Activated CD4-positive, alpha-beta T cell treated with anti-CD3 and anti-CD28 coated beads, Interleukin-2, amount 10 ng/mL, durations not matched to agents 24 days and 14 days (primary cell): Measurements from ENCODE around the gene C7orf25. TPM values are rescaled to one million over a fixed set of nuclear protein-coding genes. Genes with fewer than 3 reads are reported as not detected.

Experiments
- DNase-seq: peaks from one replicate; pipeline ENCODE4 v3.0.0; 2022
- H3K27ac Mint-ChIP-seq: one replicate; pipeline ENCODE4 v1.8.0; 2022; ENCODE audit warnings: mild to moderate bottlenecking, mixed read lengths
- H3K27me3 Mint-ChIP-seq: one replicate; pipeline ENCODE4 v1.8.0; 2022; ENCODE audit warnings: mixed read lengths
- H3K36me3 Mint-ChIP-seq: one replicate; pipeline ENCODE4 v1.8.0; 2022; ENCODE audit warnings: low read depth, mild to moderate bottlenecking, mixed read lengths
- H3K4me1 Mint-ChIP-seq: one replicate; pipeline ENCODE4 v1.8.0; 2021; ENCODE audit warnings: mixed read lengths
- H3K4me3 Mint-ChIP-seq: one replicate; pipeline ENCODE4 v1.8.0; 2022; ENCODE audit warnings: mild to moderate bottlenecking, moderate library complexity, mixed read lengths
- H3K9me3 Mint-ChIP-seq: one replicate; pipeline ENCODE4 v1.8.0; 2021; ENCODE audit warnings: mixed read lengths
- intact Hi-C: fragments of 100-400 bp; cut with micrococcal nuclease; formaldehyde crosslinking; loops from one replicate; pipeline ENCODE4 v1.15.1; 2023
- total RNA-seq: library from RNA; stranded (reverse); gene quantifications from 2 replicates; pipeline ENCODE4 v1.2.3, GENCODE V29; 2022

C7orf25 gene
- total RNA-seq, 1 donor from 2014 or later = 2.1 TPM

DNA sequence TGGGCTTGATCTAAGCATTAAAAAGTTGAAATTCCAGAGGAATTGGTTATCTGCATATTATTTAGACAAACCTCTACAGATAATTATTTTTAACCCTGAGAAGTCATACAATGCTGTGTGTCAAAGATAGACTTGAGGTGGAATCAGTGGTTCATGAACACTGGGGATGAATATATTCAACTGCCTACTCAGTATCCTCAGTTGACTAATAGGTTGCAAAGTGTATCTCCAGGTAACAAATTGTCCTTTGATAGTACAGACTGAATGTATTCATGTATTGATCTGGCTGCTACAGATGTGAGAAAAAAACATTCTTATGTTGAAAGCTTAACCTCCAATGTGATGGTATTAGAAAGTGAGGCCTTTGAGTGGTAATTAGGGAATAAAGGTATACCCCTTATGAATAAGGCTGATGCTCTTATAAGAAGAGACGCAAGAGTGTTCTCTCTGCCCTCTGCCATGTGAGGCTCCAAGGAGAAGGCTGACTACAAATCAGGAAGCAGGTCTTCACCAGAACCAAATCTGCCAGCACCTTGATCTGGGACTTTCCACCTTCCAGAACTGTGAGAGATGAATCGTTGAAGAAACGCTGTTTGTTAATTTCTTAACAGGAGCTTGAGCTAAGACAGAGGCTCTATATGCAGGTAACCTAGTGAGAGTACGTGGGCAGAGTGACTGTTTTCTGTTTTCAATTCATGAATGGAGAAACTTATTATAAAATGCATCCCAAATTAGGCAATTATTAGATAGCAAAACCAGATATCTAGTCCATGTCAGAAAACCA, 27.8 kb upstream of the C7orf25 start:
- Mint-ChIP-seq H3K9me3 (no peaks in the 10 kb centered on the region), H3K4me3 (peak overlapping the region; percentile 18), H3K27me3 (no peaks in the 10 kb centered on the region), H3K27ac (peak overlapping the region; percentile 63), H3K4me1 (peaks cover 28% of the 10 kb centered on the region), H3K36me3 (peaks cover 41% of the 10 kb centered on the region)
- DNase-seq = no peak
- intact Hi-C loops = loop anchor here (1.0 to 10.0 kb wide), 7 partner anchors 7 to 1055 kb away; partner anchors contain the start of genes COA1, MRPL32 and PSMA2

DNA sequence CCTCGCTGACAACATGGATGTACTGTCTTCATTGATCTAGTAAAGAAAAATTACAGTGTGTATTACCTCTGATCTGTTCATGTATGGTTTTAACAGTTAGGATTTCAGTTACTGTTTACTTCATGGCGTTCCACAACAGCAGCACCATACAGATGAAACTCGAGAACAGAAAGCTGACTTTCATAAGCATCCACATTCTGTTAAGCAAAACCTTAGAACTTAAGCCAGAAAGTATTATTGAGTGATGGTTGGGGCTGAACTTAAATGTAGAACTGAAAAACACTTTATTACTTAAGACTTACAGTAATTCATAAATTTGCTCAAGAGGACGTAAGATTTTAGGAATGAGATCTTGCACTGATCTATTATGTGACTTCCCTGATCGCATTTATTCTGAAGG, 24.0 kb upstream of the C7orf25 start:
- no peaks in the 10 kb centered on the region for H3K9me3 Mint-ChIP-seq
- peaks cover 56% of the 10 kb centered on the region for H3K36me3 Mint-ChIP-seq
- H3K4me3 Mint-ChIP-seq = no peak overlapping the region
- intact Hi-C loops = loop anchor here (10.0 kb wide), 1 partner anchor 1051 kb away; no protein-coding TSS in a partner anchor
- no peaks in the 10 kb centered on the region for H3K27me3 Mint-ChIP-seq
- no peak overlapping the region for H3K27ac Mint-ChIP-seq
- H3K4me1 Mint-ChIP-seq = peaks cover 38% of the 10 kb centered on the region
- no peak for DNase-seq

DNA sequence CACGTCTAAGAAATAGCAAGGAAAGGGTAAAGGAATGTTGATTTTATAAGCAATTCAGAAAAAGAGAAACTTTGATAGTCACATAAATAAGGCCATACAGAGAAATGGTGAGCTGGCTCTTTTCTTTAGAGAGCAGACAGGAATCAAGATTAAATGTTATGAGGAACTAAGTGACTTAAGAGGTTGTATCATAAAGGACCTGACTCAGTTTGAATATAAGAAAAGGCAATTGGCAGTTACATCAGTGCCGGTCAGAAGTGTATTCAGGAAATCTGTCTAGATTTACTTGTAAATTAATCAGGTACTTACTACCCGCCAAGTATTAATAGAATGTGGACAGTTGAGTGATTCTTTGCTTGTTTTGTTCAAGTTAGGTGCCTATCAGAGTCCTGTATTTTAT, 22.4 kb upstream of the C7orf25 start:
- H3K27me3 Mint-ChIP-seq = no peaks in the 10 kb centered on the region
- peaks cover 52% of the 10 kb centered on the region for H3K36me3 Mint-ChIP-seq
- no peaks in the 10 kb centered on the region for H3K9me3 Mint-ChIP-seq
- intact Hi-C loops = loop anchor here (5.0 to 10.0 kb wide), 2 partner anchors 648 to 1049 kb away; partner anchors contain the start of gene STK17A
- no peak overlapping the region for H3K27ac Mint-ChIP-seq
- peaks cover 39% of the 10 kb centered on the region for H3K4me1 Mint-ChIP-seq
- DNase-seq = no peak
- peak overlapping the region; percentile 97 for H3K4me3 Mint-ChIP-seq

DNA sequence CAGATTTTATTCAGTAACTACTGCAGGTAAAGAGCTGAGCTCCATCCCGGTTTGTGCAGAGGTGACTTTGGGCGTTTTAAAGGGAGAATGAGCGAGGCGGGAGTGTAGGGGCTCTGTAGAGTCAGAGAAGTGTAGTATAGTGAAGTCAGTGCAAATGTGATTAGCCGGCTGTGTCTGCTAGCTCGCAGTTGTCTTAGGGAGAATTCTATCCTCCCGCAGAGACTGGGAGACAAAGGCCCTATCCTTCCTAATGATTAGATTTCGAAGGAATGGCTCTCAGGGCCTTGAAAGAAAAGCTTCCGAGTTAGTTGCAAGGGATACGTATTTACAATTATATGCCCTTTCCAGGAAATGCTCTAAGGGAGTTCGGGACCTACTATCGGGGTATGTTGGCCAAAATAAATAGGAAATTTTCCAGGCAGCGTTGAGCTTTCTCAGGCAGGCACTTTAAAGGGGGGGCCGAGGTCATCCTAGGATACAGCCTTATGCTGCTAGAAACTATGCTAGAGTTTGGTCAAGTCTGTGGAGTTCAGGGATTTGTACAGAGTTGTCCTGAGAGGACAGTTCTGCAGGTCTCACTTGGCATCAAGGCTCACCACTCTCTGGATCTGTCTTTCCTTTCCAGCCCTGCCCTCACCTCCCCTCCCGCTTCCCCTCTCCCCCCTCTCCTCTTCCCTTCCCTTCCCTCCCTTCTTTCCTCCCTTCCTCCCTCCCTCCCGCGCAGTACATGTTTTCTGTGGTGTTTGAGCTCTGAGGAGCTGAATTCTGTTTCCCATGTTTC, 21.1 kb upstream of the C7orf25 start:
- Mint-ChIP-seq H3K36me3 (peaks cover 49% of the 10 kb centered on the region), H3K9me3 (no peaks in the 10 kb centered on the region), H3K27me3 (no peaks in the 10 kb centered on the region), H3K4me3 (peak overlapping the region; percentile 97), H3K4me1 (peaks cover 48% of the 10 kb centered on the region), H3K27ac (peak overlapping the region; percentile 99)
- DNase-seq = peak; percentile 68
- intact Hi-C loops = loop anchor here (1.0 to 10.0 kb wide), 5 partner anchors 7 to 1048 kb away; partner anchors contain the start of genes C7orf25 and STK17A

DNA sequence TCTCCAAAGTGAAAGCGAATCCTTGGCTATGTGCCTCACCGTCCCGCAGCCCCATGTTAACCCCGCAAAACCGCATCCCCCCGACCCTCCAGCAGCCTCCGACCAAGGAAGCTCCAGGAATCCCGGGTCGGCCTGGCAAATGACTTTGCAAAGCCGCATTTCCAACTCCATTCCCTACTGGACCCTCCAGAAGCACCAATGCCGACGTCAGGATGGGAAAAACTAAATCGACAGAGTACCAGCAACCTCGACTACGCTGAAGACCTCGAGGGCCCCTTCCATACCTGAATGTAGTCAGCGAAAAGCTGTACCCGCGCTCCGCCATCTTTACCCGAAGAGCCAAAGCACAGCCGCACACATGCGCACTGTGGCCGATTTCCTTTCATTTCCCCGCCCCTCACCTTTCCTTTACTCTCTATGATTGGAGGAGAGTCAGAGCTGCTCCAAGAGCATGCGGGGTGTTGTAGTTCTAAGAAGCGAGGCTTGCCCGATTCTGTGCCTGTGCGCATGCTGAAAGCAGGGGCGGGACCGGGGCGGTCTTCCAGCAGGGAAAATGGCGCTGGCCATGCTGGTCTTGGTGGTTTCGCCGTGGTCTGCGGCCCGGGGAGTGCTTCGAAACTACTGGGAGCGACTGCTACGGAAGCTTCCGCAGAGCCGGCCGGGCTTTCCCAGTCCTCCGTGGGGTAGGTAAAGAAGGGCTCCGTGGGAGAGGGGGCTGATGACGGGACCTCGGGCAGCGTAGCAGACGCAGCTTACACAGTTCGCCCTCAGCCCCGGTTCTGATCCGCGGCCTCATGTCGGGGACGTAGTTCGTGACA, 20.2 kb upstream of the C7orf25 start, which contains the start of the genes MRPL32 and PSMA2:
Gene MRPL32 (plus strand): TSS at position 543 of the 818 bp plus-strand sequence. CDS start 11 bp downstream, at position 554.
Gene PSMA2 (minus strand): TSS at position 341 of the 818 bp plus-strand sequence. CDS start 16 bp downstream, at position 325.
- peaks cover 47% of the 10 kb centered on the region for H3K36me3 Mint-ChIP-seq
- H3K9me3 Mint-ChIP-seq = no peaks in the 10 kb centered on the region

DNA sequence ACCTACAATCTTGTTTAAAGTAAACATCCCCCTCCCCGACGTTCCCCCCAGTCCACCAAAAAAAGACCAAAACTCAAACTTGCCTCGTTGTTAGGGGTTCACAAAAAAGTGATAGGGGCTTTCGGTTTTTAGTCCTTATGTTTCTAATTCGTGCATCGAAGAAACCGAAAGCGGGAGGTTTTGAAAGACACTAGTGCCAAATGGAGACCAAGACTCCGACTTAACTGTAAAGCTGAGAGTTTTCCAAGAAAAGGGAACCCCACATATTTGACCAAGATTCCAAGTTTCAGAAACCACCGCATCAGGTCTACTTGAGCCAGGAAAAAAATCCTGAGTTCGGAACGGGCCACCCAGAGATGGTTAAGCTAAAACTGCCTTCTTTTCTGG, 19.6 kb upstream of the C7orf25 start:
- Mint-ChIP-seq H3K4me3 (peak overlapping the region; percentile 97), H3K27me3 (no peaks in the 10 kb centered on the region), H3K36me3 (peaks cover 50% of the 10 kb centered on the region), H3K27ac (peak overlapping the region; percentile 99), H3K4me1 (peaks cover 50% of the 10 kb centered on the region), H3K9me3 (no peaks in the 10 kb centered on the region)
- DNase-seq = peak; percentile 85
- intact Hi-C loops = loop anchor here (5.0 to 10.0 kb wide), 2 partner anchors 651 to 1047 kb away; partner anchors contain the start of gene STK17A

More for the DNA sequence above, 20.2 kb upstream of the C7orf25 start, which contains the start of the genes MRPL32 and PSMA2:
- Mint-ChIP-seq H3K4me1 (peaks cover 53% of the 10 kb centered on the region), H3K27ac (peak within 1 kb of the TSS; percentile 99), H3K4me3 (peak within 1 kb of the TSS; percentile 97), H3K27me3 (no peaks in the 10 kb centered on the region)
- intact Hi-C loops = loop anchor here (1.0 to 10.0 kb wide), 5 partner anchors 8 to 1047 kb away; partner anchors contain the start of genes C7orf25 and STK17A
- peak; percentile 99 for DNase-seq

DNA sequence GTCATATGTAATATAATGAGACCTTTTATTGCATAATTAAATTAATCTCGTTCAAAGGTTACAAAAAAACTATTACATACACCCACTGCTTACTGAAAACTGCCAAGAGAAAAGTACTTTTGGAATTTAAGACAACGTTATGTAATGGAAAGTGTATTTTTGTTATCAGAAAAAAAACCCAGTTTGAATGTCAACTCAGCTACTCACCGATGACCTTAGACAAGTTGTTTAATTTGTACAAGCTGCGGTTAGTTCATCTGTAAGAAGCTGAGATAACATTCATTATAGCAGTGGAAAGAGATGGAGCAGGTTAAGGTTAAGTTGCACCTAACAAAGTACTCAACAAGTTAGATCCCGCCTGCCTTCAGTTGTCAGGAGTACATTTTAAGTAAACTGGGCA, 19.0 kb upstream of the C7orf25 start:
- no peaks in the 10 kb centered on the region for H3K9me3 Mint-ChIP-seq
- H3K4me1 Mint-ChIP-seq = peaks cover 48% of the 10 kb centered on the region
- H3K27ac Mint-ChIP-seq = peak overlapping the region; percentile 99
- peaks cover 49% of the 10 kb centered on the region for H3K36me3 Mint-ChIP-seq
- no peak for DNase-seq
- intact Hi-C loops = loop anchor here (5.0 to 10.0 kb wide), 2 partner anchors 651 to 1046 kb away; partner anchors contain the start of gene STK17A
- no peaks in the 10 kb centered on the region for H3K27me3 Mint-ChIP-seq
- H3K4me3 Mint-ChIP-seq = peak overlapping the region; percentile 97

DNA sequence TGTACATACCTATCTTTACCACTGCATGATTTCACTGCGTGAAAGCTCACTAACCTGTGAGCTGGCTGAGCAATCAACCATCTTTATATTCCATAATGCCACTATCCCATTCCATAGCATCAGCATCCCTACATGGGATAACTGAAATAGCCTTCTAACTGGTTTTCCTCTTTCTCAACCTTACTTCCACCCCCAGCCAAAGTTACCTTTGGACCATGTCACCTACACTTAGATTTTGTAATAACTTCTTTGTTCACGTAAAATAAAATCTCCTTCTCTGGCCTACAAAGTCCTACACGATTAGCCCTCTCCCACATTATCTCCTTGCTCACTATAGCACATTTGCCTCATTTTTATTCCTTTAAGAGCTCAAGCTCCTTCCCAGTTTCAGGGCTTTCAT, 17.6 kb upstream of the C7orf25 start:
- Mint-ChIP-seq H3K36me3 (peaks cover 53% of the 10 kb centered on the region), H3K4me3 (peak overlapping the region; percentile 97), H3K27ac (peak overlapping the region; percentile 38), H3K4me1 (peaks cover 53% of the 10 kb centered on the region), H3K27me3 (no peaks in the 10 kb centered on the region), H3K9me3 (no peaks in the 10 kb centered on the region)
- intact Hi-C loops = no loop called here
- DNase-seq = no peak

DNA sequence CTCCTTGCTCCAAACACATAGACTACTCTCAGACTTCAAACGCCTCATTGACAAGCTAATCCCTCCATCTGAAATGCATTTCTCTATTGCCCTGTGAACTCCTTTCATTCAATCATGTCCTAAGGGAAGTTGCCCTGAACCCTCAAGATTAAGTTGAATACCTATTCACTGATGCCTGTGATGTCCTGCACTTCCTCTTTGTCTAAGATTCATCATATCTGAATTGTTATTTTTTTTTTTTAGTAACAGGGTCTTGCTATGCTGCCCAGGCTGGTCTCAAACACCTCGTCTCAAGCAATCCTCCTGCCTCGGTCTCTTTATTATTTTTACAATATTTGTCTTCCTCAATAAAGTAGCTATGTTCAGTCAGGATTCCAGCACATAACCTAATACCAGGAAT, 16.9 kb upstream of the C7orf25 start:
- DNase-seq = no peak
- no peaks in the 10 kb centered on the region for H3K27me3 Mint-ChIP-seq
- intact Hi-C loops = no loop called here
- peaks cover 48% of the 10 kb centered on the region for H3K4me1 Mint-ChIP-seq
- peak overlapping the region; percentile 47 for H3K4me3 Mint-ChIP-seq
- H3K36me3 Mint-ChIP-seq = peaks cover 51% of the 10 kb centered on the region
- no peaks in the 10 kb centered on the region for H3K9me3 Mint-ChIP-seq
- H3K27ac Mint-ChIP-seq = no peak overlapping the region

DNA sequence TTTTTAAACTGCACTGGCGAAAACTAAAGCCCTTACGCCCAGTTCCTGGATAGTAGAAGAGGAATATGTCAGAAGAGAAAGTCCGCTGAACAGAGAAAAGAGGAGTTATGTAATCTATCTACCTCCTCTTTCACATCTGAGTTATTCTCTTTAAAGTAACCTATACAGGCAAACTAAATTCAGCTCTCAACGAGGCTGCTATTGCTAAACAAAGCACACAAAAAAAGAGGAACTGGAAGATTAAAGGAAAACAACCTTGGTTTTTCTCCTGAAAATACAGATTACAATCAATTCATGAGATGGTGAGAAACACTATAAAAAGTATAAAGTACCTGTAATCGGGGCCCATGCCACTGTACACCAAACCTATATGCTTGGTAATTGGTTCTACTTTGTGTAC, 14.3 kb upstream of the C7orf25 start:
- no peak for DNase-seq
- intact Hi-C loops = no loop called here
- Mint-ChIP-seq H3K9me3 (no peaks in the 10 kb centered on the region), H3K27me3 (no peaks in the 10 kb centered on the region), H3K27ac (no peak overlapping the region), H3K4me3 (no peak overlapping the region), H3K4me1 (peaks cover 45% of the 10 kb centered on the region), H3K36me3 (peaks cover 66% of the 10 kb centered on the region)

DNA sequence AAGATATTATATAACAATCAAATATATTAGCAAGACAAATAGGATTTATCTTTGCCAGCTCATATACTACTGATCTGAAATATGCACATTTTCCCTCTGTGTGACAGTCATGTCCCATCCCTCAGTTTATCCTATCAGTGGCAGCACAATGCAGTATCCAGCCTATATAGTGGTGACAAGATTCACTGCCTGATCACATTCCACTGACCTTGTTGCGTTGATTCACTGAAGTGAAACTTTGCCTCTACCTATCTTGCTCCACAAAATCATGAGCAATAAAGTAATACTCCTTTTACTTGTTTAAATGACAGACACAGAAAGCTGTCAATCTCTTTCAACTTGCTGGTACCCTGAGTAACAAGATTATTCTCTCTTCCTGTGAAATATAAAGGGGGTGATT, 13.8 kb upstream of the C7orf25 start:
- no peak for DNase-seq
- H3K4me3 Mint-ChIP-seq = no peak overlapping the region
- H3K36me3 Mint-ChIP-seq = peaks cover 68% of the 10 kb centered on the region
- H3K27me3 Mint-ChIP-seq = no peaks in the 10 kb centered on the region
- H3K27ac Mint-ChIP-seq = peak overlapping the region; percentile 3
- H3K9me3 Mint-ChIP-seq = no peaks in the 10 kb centered on the region
- intact Hi-C loops = no loop called here
- H3K4me1 Mint-ChIP-seq = peaks cover 44% of the 10 kb centered on the region

DNA sequence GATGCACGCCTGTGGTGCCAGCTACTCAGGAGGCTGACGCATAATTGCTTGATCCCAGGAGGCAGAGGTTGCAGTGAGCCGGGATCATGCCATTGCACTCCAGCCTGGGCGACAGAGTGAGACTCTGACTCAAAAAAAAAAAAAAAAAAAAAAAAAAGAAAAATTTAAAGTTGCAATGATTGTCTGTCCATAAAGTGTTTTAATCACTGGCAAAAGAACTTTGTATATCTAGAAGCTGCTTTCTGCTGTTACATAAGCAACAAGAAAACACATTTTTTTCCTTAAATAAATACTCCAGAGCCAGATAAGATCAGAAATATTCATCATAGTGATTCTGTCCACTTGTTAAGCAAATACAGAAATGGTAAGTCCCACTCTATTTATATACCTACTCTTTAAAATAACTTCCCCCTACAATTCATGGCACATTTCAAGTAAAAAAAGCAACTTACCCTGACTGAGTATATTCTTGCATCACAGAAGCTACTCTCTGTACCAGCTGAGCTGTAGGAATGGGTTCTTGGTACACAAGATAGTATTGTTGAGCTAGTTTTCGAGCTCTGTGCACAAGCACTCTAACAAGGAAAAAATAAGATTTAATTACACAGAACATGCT, 12.5 kb upstream of the C7orf25 start:
- Mint-ChIP-seq H3K4me3 (no peak overlapping the region), H3K27me3 (no peaks in the 10 kb centered on the region), H3K36me3 (peaks cover 75% of the 10 kb centered on the region), H3K4me1 (peaks cover 38% of the 10 kb centered on the region), H3K9me3 (no peaks in the 10 kb centered on the region), H3K27ac (no peak overlapping the region)
- no peak for DNase-seq
- intact Hi-C loops = no loop called here
